ENCODE measurements around the gene POLA2. TPM values are rescaled to one million over a fixed set of nuclear protein-coding genes. Genes with fewer than 3 reads are reported as not detected.

POLA2 gene
- total and polyA plus RNA-seq, 2 donors (not counting 3 experiments of a cell fraction or from before 2014, with no cell fraction given) = 24.0 to 30.0 TPM

- H3K9me1 ChIP-seq (replicated peaks; ENCODE audit: control insufficient read depth, extremely low read depth, insufficient read depth, low read length) = no peaks in the 10 kb centered on the region
- FAIRE-seq (peak; percentile 72), DNase-seq (ENCODE audit: low read depth, low spot score) (peak; percentile 51)
- peaks cover 3 to 6% of the 10 kb centered on the region in 2 experiments for H3K36me3 ChIP-seq (ENCODE audit: control insufficient read depth in 2 of 2, extremely low read depth in 1 of 2, insufficient read depth in 2 of 2, low read length in 2 of 2)
- H3K4me3 ChIP-seq (replicated peaks in 1 of 3; ENCODE audit: insufficient read depth in 1 of 3, low read depth in 1 of 3, low read length in 3 of 3) = no peak overlapping the region
- no peaks in the 10 kb centered on the region for H3K9me3 ChIP-seq (replicated peaks; ENCODE audit: control insufficient read depth, insufficient read depth, low read length)
- no peaks in the 10 kb centered on the region for H3K27me3 ChIP-seq (ENCODE audit: control insufficient read depth in 2 of 2, insufficient read depth in 2 of 2, low read length in 2 of 2)
- H3K79me2 ChIP-seq (ENCODE audit: control insufficient read depth, insufficient read depth, low read length) = peaks cover 3% of the 10 kb centered on the region
- peak overlapping the region; percentile 44 for H3K9ac ChIP-seq (replicated peaks; ENCODE audit: extremely low read depth, insufficient read depth, low read length)
- peak overlapping the region; percentile 25 for H3K4me2 ChIP-seq (ENCODE audit: insufficient read depth, low read length)
- H3K27ac ChIP-seq (ENCODE audit: insufficient read depth, low read depth, low read length) = peak overlapping the region; percentile 86
- TF ChIP-seq MYC (IDR thresholded peaks at IDR 0.05; ENCODE audit: low read depth, low read length) (no peak), JUN (IDR thresholded peaks at IDR 0.05; ENCODE audit: borderline replicate concordance, insufficient read depth, insufficient read length, low read depth) (no peak), MAX (IDR thresholded peaks at IDR 0.05; ENCODE audit: insufficient read depth, insufficient read length) (no peak), CTCF (IDR thresholded peaks at IDR 0.05; ENCODE audit: extremely low read depth in 1 of 2, insufficient read depth in 1 of 2, low read depth in 1 of 2, low read length in 2 of 2) (no peak), EZH2 (IDR thresholded peaks at IDR 0.05; ENCODE audit: borderline replicate concordance, low read depth, low read length, severe bottlenecking) (no peak), GATA2 (IDR thresholded peaks at IDR 0.05; ENCODE audit: insufficient read depth, insufficient read length, low read depth, low read length) (no peak)
- intact Hi-C loops (cut with micrococcal nuclease) = loop anchor here (1.0 kb wide), 2 partner anchors 11 to 35 kb away; no protein-coding TSS in a partner anchor
- CTCF ChIA-PET = interaction anchor here (0.9 to 12.3 kb wide), 6 partner anchors 11 to 55 kb away, joined by 3 to 625 read pairs (median 10); partner anchors contain the start of gene CDC42EP2
- no peak overlapping the region for H2AFZ ChIP-seq (ENCODE audit: low read depth, low read length)
- no peaks in the 10 kb centered on the region for H4K20me1 ChIP-seq (replicated peaks; ENCODE audit: control insufficient read depth, extremely low read depth, insufficient read depth, low read length)
- peaks cover 44% of the 10 kb centered on the region for H3K4me1 ChIP-seq (ENCODE audit: control insufficient read depth, extremely low read depth, insufficient read depth, low read length)
- dilution Hi-C loops (cut with MboI; ENCODE audit: extremely low pct_ligation_motif_present, low sequenced_read_pairs) = no loop called here
- POLR2A ChIA-PET = interaction anchor here (1.0 kb wide), 1 partner anchor 53 kb away, joined by 4 read pairs; the partner anchor contains the start of gene DPF2
- no TSS peak for BruUV-seq (replicated peaks)
These were observed 18.9 kb downstream of the POLA2 start for GRCh38 chr11:65280646-65281045.

Measured in endothelial cell of umbilical vein (primary cell).